ENCODE results near the gene MTA2.
A peak's percentile ranks its signal among the peaks of the same experiment; 100 is the strongest.

The MTA2 gene

DNA sequence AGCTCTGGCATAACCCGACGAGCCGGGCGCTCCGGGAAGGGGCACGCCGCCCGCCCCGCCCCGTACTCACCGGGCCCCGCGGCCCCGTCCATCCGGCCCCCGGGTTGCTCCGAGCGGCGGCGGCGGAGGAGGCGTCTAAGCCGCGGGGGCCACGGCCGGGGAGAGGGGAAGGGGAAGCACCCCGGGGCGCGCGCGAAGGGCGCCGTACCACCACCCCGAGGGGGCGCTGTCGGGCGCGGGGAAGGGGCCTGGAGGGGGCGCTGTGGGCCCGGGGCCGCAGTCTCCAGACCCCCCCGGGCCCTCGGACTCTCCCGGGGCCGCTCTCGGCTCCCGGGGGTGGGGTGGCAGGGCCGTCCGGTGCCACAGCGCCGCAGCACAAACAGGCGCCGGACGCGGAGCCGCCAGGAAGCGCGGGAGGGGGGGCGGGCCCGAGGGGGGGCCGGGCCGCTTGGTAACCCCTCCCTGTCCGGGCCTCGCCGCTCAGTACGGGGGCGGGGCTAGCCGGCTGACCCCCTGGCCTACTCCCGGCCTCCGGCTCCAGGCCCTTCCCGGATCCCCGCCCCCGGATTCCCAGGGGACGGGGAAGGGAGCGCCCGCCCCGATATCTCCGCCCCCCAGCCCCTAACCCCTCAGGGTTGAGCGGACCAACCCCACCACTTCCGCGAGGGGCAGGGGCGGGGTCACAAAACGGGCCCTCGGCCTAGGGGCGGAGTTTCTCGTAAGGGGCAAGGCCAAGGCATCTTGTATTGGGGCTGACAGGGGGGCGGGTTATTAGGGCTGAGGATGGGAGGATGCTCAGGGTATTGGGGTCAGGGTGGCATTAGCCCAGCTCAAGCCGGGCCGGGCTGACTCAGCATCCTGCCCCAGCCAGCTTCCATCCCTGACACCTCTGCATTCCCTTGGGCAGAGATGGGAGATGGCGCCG is 11.0 kb upstream of the MTA2 start, which contains the start of the genes EML3 and ROM1:
EML3 (minus strand) TSS at position 410 of the 925 bp plus-strand sequence; CDS start at position 92, 318 bp downstream.
ROM1 (plus strand) TSS at position 892 of the 925 bp plus-strand sequence; CDS start at position 917, 25 bp downstream.
- TF ChIP-seq, protein P1, sequence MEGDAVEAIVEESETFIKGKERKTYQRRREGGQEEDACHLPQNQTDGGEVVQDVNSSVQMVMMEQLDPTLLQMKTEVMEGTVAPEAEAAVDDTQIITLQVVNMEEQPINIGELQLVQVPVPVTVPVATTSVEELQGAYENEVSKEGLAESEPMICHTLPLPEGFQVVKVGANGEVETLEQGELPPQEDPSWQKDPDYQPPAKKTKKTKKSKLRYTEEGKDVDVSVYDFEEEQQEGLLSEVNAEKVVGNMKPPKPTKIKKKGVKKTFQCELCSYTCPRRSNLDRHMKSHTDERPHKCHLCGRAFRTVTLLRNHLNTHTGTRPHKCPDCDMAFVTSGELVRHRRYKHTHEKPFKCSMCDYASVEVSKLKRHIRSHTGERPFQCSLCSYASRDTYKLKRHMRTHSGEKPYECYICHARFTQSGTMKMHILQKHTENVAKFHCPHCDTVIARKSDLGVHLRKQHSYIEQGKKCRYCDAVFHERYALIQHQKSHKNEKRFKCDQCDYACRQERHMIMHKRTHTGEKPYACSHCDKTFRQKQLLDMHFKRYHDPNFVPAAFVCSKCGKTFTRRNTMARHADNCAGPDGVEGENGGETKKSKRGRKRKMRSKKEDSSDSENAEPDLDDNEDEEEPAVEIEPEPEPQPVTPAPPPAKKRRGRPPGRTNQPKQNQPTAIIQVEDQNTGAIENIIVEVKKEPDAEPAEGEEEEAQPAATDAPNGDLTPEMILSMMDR (IDR thresholded peaks at IDR 0.05; ENCODE audit: low read depth, low read length): peak; percentile 45
- peak within 1 kb of the TSS; percentile 76 to 89 for H3K4me3 ChIP-seq (replicated peaks in 1 of 2; ENCODE audit: low read depth in 2 of 2, low read length in 2 of 2)
- DNase-seq (ENCODE audit: low read depth in 2 of 2): peak; percentile 80 to 98

DNA sequence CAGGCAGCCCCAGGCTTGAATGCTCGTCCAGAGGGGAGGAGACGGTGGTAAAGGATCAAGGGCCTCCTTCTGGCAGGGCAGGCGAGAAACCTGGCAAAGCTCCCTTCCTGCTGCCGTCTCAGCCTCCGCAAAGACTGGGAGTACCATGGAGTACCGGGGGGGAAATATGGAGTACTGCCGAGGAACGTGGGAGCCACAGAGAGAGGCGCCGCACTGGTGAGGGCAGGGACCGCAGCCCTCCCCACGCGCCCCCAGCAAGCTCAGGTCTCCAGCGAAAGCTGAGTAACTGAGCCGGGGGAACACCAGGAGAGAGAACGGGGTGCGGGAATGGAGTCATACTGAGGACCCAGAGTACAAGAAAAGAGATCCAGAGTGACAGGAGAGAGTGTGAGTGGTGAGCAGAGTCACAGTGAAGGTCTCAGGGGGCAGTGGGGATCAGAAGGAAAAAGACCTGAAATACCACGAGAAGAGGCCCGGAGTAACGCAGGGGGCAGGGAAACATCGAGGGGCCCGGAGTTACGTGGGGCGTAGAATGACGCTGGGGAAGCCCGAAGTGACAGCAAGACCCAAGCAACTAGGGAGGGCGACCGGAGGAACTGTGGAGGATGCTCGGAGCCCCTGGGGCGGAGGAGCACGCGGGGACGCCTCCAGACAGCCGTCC is 10.2 kb upstream of the MTA2 start:
- peak overlapping the region; percentile 76 to 89 for H3K4me3 ChIP-seq (replicated peaks in 1 of 2; ENCODE audit: low read depth in 2 of 2, low read length in 2 of 2)
- TF ChIP-seq, protein P1 (IDR thresholded peaks at IDR 0.05; ENCODE audit: low read depth, low read length): no peak
- peak; percentile 62 to 90 for DNase-seq (ENCODE audit: low read depth in 2 of 2)

DNA sequence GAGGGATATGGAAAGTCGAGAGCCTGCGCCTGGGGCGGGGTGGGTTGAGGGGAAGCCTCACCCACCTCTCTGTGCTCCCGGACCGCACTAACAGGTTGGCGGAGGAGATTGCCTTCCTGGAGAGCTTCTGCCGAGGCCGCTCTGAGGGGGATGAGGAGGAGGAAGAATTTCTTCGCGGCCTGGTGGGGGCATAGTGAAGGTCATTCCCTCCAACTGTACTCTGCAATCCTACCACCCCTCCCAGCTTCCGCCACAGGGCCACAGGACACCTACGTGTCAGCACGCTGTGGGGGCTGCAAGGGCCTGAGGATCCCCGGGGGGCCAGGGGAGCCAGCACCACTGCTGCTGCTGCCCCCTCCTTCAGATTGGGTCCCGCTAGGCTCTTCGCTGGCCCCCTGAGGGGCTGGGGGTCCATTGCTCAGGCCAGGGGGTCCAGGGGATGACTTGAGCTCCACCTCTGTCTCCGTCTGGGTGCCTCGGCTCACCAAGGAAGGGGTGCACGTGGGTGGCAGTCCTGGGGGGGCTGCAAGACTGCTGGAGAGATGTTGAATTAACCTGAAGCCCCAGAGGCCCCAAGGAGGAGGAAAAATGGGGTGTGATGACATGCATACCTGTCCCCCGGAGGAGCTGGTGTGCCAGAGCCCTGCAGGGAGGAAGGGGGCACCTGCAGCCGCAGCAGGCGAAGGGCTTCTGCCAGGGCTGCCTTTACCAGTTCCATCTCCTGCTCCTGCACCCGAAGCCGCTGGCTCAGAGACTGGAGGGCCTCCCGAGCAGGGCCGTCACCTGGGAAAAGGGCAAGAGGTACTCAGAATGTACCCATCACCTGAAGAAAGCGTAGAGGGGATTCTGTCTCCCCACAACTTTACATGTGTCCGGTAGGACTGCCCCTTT is 9.4 kb upstream of the MTA2 start:
- peak overlapping the region; percentile 76 to 89 for H3K4me3 ChIP-seq (replicated peaks in 1 of 2; ENCODE audit: low read depth in 2 of 2, low read length in 2 of 2)

DNA sequence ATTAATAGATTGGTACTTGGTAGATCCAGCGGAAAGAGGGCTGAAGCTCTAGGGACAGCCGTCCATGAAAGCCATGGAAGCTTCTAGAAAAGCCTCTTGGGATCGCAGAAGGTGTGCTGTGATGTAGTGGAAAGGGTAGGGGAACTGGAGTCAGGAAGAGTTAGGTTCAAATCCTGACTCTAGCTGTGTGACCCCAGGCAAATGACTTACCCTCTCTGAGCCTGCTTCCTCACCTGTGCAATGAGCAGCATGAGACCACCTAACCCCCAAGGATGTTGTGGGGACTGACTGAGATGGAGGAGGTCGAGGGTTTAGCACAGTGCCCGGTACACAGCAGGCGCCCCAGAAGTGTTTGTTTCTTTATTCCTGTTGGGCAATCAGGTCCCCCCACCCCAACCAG is 8.7 kb upstream of the MTA2 start:
- DNase-seq (ENCODE audit: low read depth in 2 of 2): no peak
- TF ChIP-seq, protein P1 (IDR thresholded peaks at IDR 0.05; ENCODE audit: low read depth, low read length): no peak
- H3K4me3 ChIP-seq (replicated peaks in 1 of 2; ENCODE audit: low read depth in 2 of 2, low read length in 2 of 2): no peak overlapping the region

More for the DNA sequence above, 9.4 kb upstream of the MTA2 start:
- TF ChIP-seq, protein P1 (IDR thresholded peaks at IDR 0.05; ENCODE audit: low read depth, low read length): no peak
- no peak for DNase-seq (ENCODE audit: low read depth in 2 of 2)

DNA sequence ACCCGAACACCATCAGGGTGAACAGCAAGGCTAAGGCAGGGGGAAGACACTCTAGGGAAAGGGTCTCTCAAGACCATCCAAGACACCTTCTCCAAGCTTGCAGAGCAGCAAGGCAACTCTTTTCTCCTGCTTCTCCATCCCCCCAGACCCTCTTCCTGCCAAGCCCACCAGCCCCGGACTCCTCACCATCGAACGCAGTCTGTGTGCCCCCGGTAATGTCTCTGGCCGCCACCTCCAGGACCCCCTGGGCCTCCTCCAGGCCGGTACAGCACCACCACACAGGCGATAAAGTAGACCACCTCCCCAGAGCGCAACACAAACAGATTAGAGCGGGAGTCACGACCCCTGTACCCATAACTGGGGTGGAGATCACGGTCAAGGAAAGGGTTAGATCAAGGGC is 7.1 kb upstream of the MTA2 start:
- TF ChIP-seq, protein P1 (IDR thresholded peaks at IDR 0.05; ENCODE audit: low read depth, low read length): no peak
- no peak for DNase-seq (ENCODE audit: low read depth in 2 of 2)
- H3K4me3 ChIP-seq (replicated peaks in 1 of 2; ENCODE audit: low read depth in 2 of 2, low read length in 2 of 2): no peak overlapping the region

DNA sequence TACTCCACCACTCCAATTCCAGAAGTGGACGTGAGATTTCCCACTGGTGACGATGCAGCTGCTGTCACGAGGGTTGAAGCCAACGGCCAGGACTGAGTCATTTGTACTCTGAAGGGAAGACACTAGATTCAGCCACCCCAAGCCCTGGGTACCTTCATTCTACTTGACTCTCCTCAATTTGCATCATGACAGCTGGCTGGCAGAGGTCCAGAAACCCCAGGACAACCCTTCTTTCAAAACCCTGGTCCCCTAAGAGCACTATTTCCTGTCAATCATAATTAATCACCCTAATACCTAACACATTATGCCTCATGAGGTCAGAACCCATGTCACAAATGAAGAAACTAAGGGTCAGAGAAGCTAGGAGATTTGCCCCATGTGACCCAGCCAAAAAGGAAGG is 6.0 kb upstream of the MTA2 start:
- TF ChIP-seq, protein P1 (IDR thresholded peaks at IDR 0.05; ENCODE audit: low read depth, low read length): no peak
- DNase-seq (ENCODE audit: low read depth in 2 of 2): no peak
- H3K4me3 ChIP-seq (replicated peaks in 1 of 2; ENCODE audit: low read depth in 2 of 2, low read length in 2 of 2): no peak overlapping the region

All from cardiac fibroblast (primary cell).